ENCODE results near the gene ISX. TPM values are rescaled to one million over a fixed set of nuclear protein-coding genes. Genes with fewer than 3 reads are reported as not detected.

ISX gene
- total RNA-seq, 1 experiment from 2014 or later: not detected

DNA sequence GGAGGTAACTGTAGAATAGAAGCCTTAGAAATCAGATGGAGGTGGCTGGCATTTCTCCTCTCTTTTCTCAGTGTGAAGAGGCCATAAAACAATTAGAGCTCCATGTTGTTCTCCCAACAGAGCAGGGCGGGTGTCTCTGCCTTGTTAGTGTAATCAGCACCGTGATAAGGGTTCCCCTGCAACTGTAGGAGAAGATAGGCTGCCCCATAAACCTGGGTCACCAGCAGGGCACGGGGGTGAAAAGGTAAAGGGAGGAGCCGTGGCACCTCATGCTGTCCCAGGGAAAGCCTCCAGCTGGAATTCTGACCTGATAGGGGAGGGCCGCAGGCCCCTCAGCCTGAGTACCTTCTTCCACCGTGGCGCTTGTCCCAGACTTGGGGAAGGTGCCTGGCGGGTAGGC, 68.7 kb downstream of the ISX start (continued):
- TF ChIP-seq, protein P1, sequence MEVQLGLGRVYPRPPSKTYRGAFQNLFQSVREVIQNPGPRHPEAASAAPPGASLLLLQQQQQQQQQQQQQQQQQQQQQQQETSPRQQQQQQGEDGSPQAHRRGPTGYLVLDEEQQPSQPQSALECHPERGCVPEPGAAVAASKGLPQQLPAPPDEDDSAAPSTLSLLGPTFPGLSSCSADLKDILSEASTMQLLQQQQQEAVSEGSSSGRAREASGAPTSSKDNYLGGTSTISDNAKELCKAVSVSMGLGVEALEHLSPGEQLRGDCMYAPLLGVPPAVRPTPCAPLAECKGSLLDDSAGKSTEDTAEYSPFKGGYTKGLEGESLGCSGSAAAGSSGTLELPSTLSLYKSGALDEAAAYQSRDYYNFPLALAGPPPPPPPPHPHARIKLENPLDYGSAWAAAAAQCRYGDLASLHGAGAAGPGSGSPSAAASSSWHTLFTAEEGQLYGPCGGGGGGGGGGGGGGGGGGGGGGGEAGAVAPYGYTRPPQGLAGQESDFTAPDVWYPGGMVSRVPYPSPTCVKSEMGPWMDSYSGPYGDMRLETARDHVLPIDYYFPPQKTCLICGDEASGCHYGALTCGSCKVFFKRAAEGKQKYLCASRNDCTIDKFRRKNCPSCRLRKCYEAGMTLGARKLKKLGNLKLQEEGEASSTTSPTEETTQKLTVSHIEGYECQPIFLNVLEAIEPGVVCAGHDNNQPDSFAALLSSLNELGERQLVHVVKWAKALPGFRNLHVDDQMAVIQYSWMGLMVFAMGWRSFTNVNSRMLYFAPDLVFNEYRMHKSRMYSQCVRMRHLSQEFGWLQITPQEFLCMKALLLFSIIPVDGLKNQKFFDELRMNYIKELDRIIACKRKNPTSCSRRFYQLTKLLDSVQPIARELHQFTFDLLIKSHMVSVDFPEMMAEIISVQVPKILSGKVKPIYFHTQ (CRISPR knock-in tag; IDR thresholded peaks at IDR 0.05): no peak
- TF ChIP-seq, protein P2, sequence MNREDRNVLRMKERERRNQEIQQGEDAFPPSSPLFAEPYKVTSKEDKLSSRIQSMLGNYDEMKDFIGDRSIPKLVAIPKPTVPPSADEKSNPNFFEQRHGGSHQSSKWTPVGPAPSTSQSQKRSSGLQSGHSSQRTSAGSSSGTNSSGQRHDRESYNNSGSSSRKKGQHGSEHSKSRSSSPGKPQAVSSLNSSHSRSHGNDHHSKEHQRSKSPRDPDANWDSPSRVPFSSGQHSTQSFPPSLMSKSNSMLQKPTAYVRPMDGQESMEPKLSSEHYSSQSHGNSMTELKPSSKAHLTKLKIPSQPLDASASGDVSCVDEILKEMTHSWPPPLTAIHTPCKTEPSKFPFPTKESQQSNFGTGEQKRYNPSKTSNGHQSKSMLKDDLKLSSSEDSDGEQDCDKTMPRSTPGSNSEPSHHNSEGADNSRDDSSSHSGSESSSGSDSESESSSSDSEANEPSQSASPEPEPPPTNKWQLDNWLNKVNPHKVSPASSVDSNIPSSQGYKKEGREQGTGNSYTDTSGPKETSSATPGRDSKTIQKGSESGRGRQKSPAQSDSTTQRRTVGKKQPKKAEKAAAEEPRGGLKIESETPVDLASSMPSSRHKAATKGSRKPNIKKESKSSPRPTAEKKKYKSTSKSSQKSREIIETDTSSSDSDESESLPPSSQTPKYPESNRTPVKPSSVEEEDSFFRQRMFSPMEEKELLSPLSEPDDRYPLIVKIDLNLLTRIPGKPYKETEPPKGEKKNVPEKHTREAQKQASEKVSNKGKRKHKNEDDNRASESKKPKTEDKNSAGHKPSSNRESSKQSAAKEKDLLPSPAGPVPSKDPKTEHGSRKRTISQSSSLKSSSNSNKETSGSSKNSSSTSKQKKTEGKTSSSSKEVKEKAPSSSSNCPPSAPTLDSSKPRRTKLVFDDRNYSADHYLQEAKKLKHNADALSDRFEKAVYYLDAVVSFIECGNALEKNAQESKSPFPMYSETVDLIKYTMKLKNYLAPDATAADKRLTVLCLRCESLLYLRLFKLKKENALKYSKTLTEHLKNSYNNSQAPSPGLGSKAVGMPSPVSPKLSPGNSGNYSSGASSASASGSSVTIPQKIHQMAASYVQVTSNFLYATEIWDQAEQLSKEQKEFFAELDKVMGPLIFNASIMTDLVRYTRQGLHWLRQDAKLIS (CRISPR knock-in tag; IDR thresholded peaks at IDR 0.05; ENCODE audit: borderline replicate concordance): no peak
- TF ChIP-seq FOXP1 (CRISPR knock-in tag; IDR thresholded peaks at IDR 0.05; ENCODE audit: borderline replicate concordance): no peak

DNA sequence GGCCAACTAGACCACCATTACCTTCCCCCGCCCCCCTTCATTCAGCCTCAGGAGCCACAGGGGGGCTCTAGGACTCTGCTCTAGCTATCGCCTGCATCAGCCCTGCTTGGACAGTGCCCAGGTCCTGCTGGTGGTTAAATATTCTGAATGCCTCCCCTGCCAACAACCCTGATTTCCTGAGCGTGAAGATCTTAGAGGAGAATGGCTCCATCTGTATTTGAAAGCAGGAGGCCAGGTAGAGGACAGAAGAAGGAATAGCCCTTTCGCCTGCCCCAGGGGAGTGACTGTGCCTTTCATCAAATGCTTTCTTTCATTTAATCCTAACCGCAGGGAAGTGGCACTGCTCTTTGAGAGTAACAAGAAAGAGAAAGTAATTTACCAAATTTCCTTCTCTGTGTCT, 69.2 kb downstream of the ISX start:
- Mint-ChIP-seq H3K27me3 (ENCODE audit: low read depth) (peaks cover 3% of the 10 kb centered on the region), H3K27ac (no peak overlapping the region), H3K4me1 (peaks cover 41% of the 10 kb centered on the region), H3K36me3 (no peaks in the 10 kb centered on the region), H3K9me3 (peaks cover 11% of the 10 kb centered on the region; the same call in 1 of the 2 replicates), H3K4me3 (no peak overlapping the region)
- ChIA-PET CTCF (interaction anchor here (0.9 kb wide), 1 partner anchor 16 kb away, joined by 4 read pairs; no protein-coding TSS in a partner anchor), POLR2A (no interaction called here)
- DNase-seq (ENCODE audit: low spot score) (no peak), ATAC-seq (peak; percentile 51)
- TF ChIP-seq, protein P3, sequence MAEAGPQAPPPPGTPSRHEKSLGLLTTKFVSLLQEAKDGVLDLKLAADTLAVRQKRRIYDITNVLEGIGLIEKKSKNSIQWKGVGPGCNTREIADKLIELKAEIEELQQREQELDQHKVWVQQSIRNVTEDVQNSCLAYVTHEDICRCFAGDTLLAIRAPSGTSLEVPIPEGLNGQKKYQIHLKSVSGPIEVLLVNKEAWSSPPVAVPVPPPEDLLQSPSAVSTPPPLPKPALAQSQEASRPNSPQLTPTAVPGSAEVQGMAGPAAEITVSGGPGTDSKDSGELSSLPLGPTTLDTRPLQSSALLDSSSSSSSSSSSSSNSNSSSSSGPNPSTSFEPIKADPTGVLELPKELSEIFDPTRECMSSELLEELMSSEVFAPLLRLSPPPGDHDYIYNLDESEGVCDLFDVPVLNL (CRISPR knock-in tag; IDR thresholded peaks at IDR 0.05; ENCODE audit: borderline replicate concordance, low read depth): no peak
- no peak for TF ChIP-seq FOXJ3 (CRISPR knock-in tag; IDR thresholded peaks at IDR 0.05; ENCODE audit: borderline replicate concordance)
- TF ChIP-seq, protein P4, sequence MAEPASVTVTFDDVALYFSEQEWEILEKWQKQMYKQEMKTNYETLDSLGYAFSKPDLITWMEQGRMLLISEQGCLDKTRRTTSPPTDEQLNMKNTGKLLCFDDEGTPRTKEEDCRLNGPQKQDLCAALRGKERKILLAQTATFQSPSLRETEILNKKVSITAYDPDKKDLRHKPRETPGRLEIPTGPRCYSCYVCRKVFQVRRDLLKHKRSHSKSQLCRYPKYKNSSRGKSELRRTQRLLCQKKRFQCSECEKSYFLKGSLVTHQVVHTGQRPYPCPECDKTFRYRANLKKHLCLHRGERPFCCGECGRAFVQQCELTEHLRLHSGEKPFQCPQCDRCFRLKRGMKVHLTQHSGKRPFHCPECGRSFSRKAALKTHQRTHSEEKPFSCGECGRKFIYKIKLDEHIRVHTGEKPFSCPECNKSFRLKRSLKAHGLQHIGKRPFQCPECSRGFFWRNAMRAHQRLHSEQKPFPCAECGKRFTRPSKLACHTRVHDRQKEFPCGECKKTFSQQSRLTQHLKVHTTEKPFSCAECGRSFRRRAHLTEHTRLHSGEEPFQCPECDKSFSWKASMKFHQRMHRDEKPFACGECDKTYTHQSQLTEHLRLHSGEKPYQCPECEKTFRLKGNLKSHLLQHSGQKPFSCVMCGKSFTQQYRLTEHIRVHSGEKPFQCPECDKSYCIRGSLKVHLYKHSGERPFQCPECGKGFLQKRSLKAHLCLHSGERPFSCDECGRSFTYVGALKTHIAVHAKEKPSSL (CRISPR knock-in tag; conservative IDR thresholded peaks at IDR 0.05): no peak
- no peak for TF ChIP-seq ZNF121 (CRISPR knock-in tag; IDR thresholded peaks at IDR 0.05)
- no peak for TF ChIP-seq TCF7 (CRISPR knock-in tag; IDR thresholded peaks at IDR 0.05; ENCODE audit: low read depth)
- no peak for TF ChIP-seq CREM (CRISPR knock-in tag; IDR thresholded peaks at IDR 0.05)
- TF ChIP-seq, protein P5, sequence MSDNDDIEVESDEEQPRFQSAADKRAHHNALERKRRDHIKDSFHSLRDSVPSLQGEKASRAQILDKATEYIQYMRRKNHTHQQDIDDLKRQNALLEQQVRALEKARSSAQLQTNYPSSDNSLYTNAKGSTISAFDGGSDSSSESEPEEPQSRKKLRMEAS (CRISPR knock-in tag; IDR thresholded peaks at IDR 0.05): no peak
- TF ChIP-seq, protein P6, sequence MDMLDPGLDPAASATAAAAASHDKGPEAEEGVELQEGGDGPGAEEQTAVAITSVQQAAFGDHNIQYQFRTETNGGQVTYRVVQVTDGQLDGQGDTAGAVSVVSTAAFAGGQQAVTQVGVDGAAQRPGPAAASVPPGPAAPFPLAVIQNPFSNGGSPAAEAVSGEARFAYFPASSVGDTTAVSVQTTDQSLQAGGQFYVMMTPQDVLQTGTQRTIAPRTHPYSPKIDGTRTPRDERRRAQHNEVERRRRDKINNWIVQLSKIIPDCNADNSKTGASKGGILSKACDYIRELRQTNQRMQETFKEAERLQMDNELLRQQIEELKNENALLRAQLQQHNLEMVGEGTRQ (CRISPR knock-in tag; IDR thresholded peaks at IDR 0.05): no peak
- TF ChIP-seq ZNF671 (CRISPR knock-in tag; IDR thresholded peaks at IDR 0.05): no peak
- no peak for TF ChIP-seq ZNF423 (CRISPR knock-in tag; IDR thresholded peaks at IDR 0.05)

Other genes with a start within 250 kb of the ISX start
- gene HMGXB4, start 191.3 kb downstream of the ISX start, total RNA-seq (2021): 34.6 to 42.1 TPM (median 36.8 TPM) in 3 replicates
- gene TOM1, start 233.7 kb downstream of the ISX start, total RNA-seq (2021): 23.5 to 25.7 TPM (median 25.4 TPM) in 3 replicates

Measured in WTC11 (cell line).